B cell (primary cell): ENCODE data around the gene CPEB3. TPM values are rescaled to one million over a fixed set of nuclear protein-coding genes. Genes with fewer than 3 reads are reported as not detected.

ENCODE experiments used
- ATAC-seq: fragments of 200-7000 bp; cut with Tn5 transposase; one replicate; pipeline ENCODE4 v1.10.0; 2021; ENCODE audit warnings: low read depth, mild to moderate bottlenecking, moderate number of reproducible peaks, moderate library complexity
- CTCF ChIA-PET: fragments of 350-600 bp; sonication (Branson Sonifier 250); formaldehyde crosslinking; loops from one replicate; lab custom pipeline; 2021; ENCODE audit warnings: antibody characterized with exemption, inconsistent platforms; lab: Charles Lee
- POLR2A ChIA-PET: fragments of 350-600 bp; sonication (Branson Sonifier 250); formaldehyde crosslinking; loops from one replicate; lab custom pipeline; 2021; ENCODE audit warnings: antibody characterized with exemption; lab: Charles Lee
- DNase-seq: peaks from one replicate; pipeline ENCODE4 v3.0.0; 2013
- H2AFZ ChIP-seq: 2 replicates; pipeline ENCODE4 v1.6.1; 2012; ENCODE audit warnings: mild to moderate bottlenecking, low read depth, low read length; ENCODE audit not compliant: insufficient read depth, poor library complexity, severe bottlenecking
- H3K27ac ChIP-seq, 2 donors: 1 replicate in 1 of 2; 2 replicates in 1 of 2; pipeline ENCODE4 v1.5.1; 2012 to 2013; ENCODE audit warnings: low read length in 2 of 2, mild to moderate bottlenecking in 2 of 2, moderate library complexity in 1 of 2
- H3K27me3 ChIP-seq, 4 experiments: fragments of 200-600 bp in 1 of 4; sonication (generic) in 1 of 4; replicated peaks in 1 of 4; 1 replicate in 2 of 4; 2 replicates in 2 of 4; pipeline versions ENCODE4 v1.6.1 to v1.7.0; 2013 to 2016; ENCODE audit warnings: low read length in 3 of 4, mild to moderate bottlenecking in 2 of 4, mixed read lengths in 1 of 4, moderate library complexity in 1 of 4; ENCODE audit not compliant: insufficient read depth in 4 of 4, control insufficient read depth in 3 of 4; ENCODE audit errors: control extremely low read depth in 1 of 4
- H3K36me3 ChIP-seq, 2 experiments: replicated peaks in 1 of 2; 1 replicate in 1 of 2; 2 replicates in 1 of 2; pipeline versions ENCODE4 v1.6.1 to v1.7.1; 2013; ENCODE audit warnings: low read length in 1 of 2; ENCODE audit not compliant: insufficient read depth in 2 of 2, control insufficient read depth in 1 of 2; ENCODE audit errors: control extremely low read depth in 1 of 2, extremely low read depth in 1 of 2
- H3K4me1 ChIP-seq, 2 donors: fragments of 200-600 bp in 1 of 2; sonication (generic) in 1 of 2; 1 replicate in 1 of 2; 2 replicates in 1 of 2; pipeline versions ENCODE4 v1.5.1 to v1.6.1; 2013 to 2017; ENCODE audit warnings: low read length in 2 of 2; ENCODE audit not compliant: control insufficient read depth in 2 of 2, insufficient read depth in 2 of 2
- H3K4me2 ChIP-seq: replicated peaks from 2 replicates; pipeline ENCODE3; 2012; ENCODE audit warnings: mild to moderate bottlenecking, low read depth, low read length; ENCODE audit not compliant: poor library complexity, severe bottlenecking
- H3K4me3 ChIP-seq, 5 experiments: fragments of 200-600 bp in 1 of 5; sonication (generic) in 1 of 5; 1 replicate in 3 of 5; 2 replicates in 2 of 5; pipeline versions ENCODE4 v1.5.1 to v1.7.0; 2011 to 2016; ENCODE audit warnings: low read length in 4 of 5, mild to moderate bottlenecking in 4 of 5, low read depth in 2 of 5, control low read depth in 1 of 5, moderate library complexity in 1 of 5; ENCODE audit not compliant: insufficient read depth in 1 of 5; ENCODE audit errors: control extremely low read depth in 1 of 5, extremely low read depth in 1 of 5
- H3K79me2 ChIP-seq: fragments of 200-600 bp; sonication (generic); one replicate; pipeline ENCODE4 v1.6.0; 2016; ENCODE audit warnings: low read length; ENCODE audit not compliant: control insufficient read depth, insufficient read depth
- H3K9ac ChIP-seq: fragments of 200-600 bp; sonication (generic); 2 replicates; pipeline ENCODE4 v1.6.1; 2017; ENCODE audit warnings: mild to moderate bottlenecking, low read length, moderate library complexity
- H3K9me3 ChIP-seq, 3 donors: one replicate each; pipeline versions ENCODE4 v1.6.1 to v1.7.1; 2013; ENCODE audit warnings: low read length in 2 of 3; ENCODE audit not compliant: control insufficient read depth in 2 of 3, insufficient read depth in 1 of 3; ENCODE audit errors: control extremely low read depth in 1 of 3
- H4K20me1 ChIP-seq: 2 replicates; pipeline ENCODE4 v1.6.0; 2012; ENCODE audit warnings: mild to moderate bottlenecking, low read length; ENCODE audit not compliant: insufficient read depth, control insufficient read depth, poor library complexity, severe bottlenecking
- H3K27ac Mint-ChIP-seq: one replicate; pipeline ENCODE4 v1.8.0; 2021; ENCODE audit warnings: mixed read lengths
- H3K27me3 Mint-ChIP-seq: one replicate; pipeline ENCODE4 v1.8.0; 2021; ENCODE audit warnings: mixed read lengths
- H3K4me1 Mint-ChIP-seq: one replicate; pipeline ENCODE4 v1.8.0; 2021; ENCODE audit warnings: mixed read lengths
- H3K4me3 Mint-ChIP-seq: one replicate; pipeline ENCODE4 v1.8.0; 2021; ENCODE audit warnings: mixed read lengths
- H3K9me3 Mint-ChIP-seq: one replicate; pipeline ENCODE4 v1.8.0; 2022; ENCODE audit warnings: mixed read lengths; ENCODE audit not compliant: insufficient read depth
- CTCF ChIP-seq: fragments of 200-600 bp; IDR thresholded peaks from one replicate; pipeline ENCODE4 v1.8.0; 2022; ENCODE audit warnings: antibody characterized with exemption, mild to moderate bottlenecking
- EZH2 ChIP-seq: IDR thresholded peaks from 2 replicates; pipeline ENCODE4 v1.6.1; 2012; ENCODE audit warnings: borderline replicate concordance, low read depth, mild to moderate bottlenecking, moderate library complexity, low read length; ENCODE audit not compliant: insufficient read depth, poor library complexity, severe bottlenecking
- WGBS: methylation state at CpG from one replicate; pipeline ENCODE4 v1.1.5; 2013; ENCODE audit warnings: missing lambda C conversion rate; ENCODE audit not compliant: insufficient coverage; 5-methylcytosine and 5-hydroxymethylcytosine counted together
- intact Hi-C: fragments of 100-400 bp; cut with micrococcal nuclease; formaldehyde crosslinking; loops from one replicate; pipeline ENCODE4 v1.10.0; 2022
- polyA plus RNA-seq: library from polyadenylated mRNA; depleted of rRNA; stranded (reverse); fragments of >200 nt; gene quantifications from 2 replicates; pipeline ENCODE4 v1.2.3, GENCODE V29; 2012
- total RNA-seq, 2 donors: library from RNA; stranded (reverse); fragments of 120-200 nt in 1 of 2; gene quantifications; 1 replicate in 1 of 2; 2 replicates in 1 of 2; pipeline versions ENCODE4 v1.2.3 to v1.2.4, GENCODE V29; 2013 to 2022

The CPEB3 gene
- total and polyA plus RNA-seq, 2 donors (not counting 1 experiment from before 2014, with no cell fraction given) = 1.6 to 6.7 TPM

- ChIA-PET CTCF (interaction anchor here (0.9 kb wide), 1 partner anchor 39 kb away, joined by 3 read pairs; no protein-coding TSS in a partner anchor), POLR2A (no interaction called here)
- Mint-ChIP-seq H3K4me3 (no peak overlapping the region), H3K27ac (no peak overlapping the region), H3K4me1 (peaks cover 6% of the 10 kb centered on the region), H3K9me3 (no peaks in the 10 kb centered on the region), H3K27me3 (no peaks in the 10 kb centered on the region)
- Histone ChIP-seq H3K36me3 (peaks cover 2 to 10% of the 10 kb centered on the region in 2 experiments), H3K79me2 (no peaks in the 10 kb centered on the region), H3K27me3 (no peaks in the 10 kb centered on the region), H3K9me3 (no peaks in the 10 kb centered on the region), H3K4me3 (no peak overlapping the region), H3K4me1 (peaks cover 5 to 6% of the 10 kb centered on the region in 2 donors), H3K9ac (no peak overlapping the region), H4K20me1 (no peaks in the 10 kb centered on the region), H3K27ac (no peak overlapping the region), H3K4me2 (no peak overlapping the region), H2AFZ (no peak overlapping the region)
- WGBS = 100% methylated on average over 1 of the region's 1 CpG
- no peak for ATAC-seq
- no peak for DNase-seq
- intact Hi-C loops = loop anchor here (10.0 kb wide), 1 partner anchor 66 kb away; no protein-coding TSS in a partner anchor
- no peak for TF ChIP-seq EZH2
- TF ChIP-seq CTCF = no peak
Measured at GRCh38 chr10:92180399-92180798, 110.5 kb downstream of the CPEB3 start.

DNA sequence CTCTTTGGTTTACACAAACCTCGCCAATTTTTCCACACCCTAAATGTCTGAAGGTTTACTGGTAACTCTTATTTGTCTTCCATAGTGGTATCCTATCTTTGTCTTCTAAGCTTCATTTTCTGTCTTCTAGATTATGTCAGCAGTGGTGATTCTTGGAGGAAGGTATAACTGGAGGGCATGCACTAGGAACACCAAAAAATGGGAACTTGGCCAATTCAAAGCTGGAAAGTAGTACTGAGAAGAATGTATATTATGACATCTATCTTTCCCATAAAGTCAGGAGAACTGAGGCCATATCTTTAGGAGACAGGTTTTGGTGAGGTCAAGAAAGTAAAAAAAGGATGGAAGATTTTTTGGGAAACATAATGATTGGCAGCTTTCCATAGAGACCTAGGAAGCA lies 113.3 kb downstream of the CPEB3 start:
- H3K27ac ChIP-seq = no peak overlapping the region
- Mint-ChIP-seq H3K4me1 (peaks cover 6% of the 10 kb centered on the region), H3K9me3 (no peaks in the 10 kb centered on the region), H3K4me3 (no peak overlapping the region), H3K27ac (no peak overlapping the region), H3K27me3 (no peaks in the 10 kb centered on the region)
- no peak overlapping the region for H3K4me3 ChIP-seq
- H3K79me2 ChIP-seq = no peaks in the 10 kb centered on the region
- intact Hi-C loops = no loop called here
- no peak for ATAC-seq
- H3K4me2 ChIP-seq = no peak overlapping the region
- H3K4me1 ChIP-seq = peaks cover 5 to 6% of the 10 kb centered on the region in 2 donors
- H3K9ac ChIP-seq = no peak overlapping the region
- H4K20me1 ChIP-seq = no peaks in the 10 kb centered on the region
- no peak overlapping the region for H2AFZ ChIP-seq
- TF ChIP-seq EZH2 = no peak
- no peak for TF ChIP-seq CTCF
- no CpG with 5 or more reads among the region's 1 CpG for WGBS
- H3K36me3 ChIP-seq = peaks cover 0 to 10% of the 10 kb centered on the region in 2 experiments
- POLR2A ChIA-PET = interaction anchor here (0.8 kb wide), 1 partner anchor 126 kb away, joined by 5 read pairs; no protein-coding TSS in a partner anchor
- no peak for DNase-seq
- H3K27me3 ChIP-seq = no peaks in the 10 kb centered on the region
- no peaks in the 10 kb centered on the region for H3K9me3 ChIP-seq
- CTCF ChIA-PET = no interaction called here
